Mesenchymal stem cell (in vitro differentiated cells and primary cell): ENCODE measurements around the gene STX7.

Experiments used
- DNase-seq: peaks from one replicate; pipeline ENCODE4 v3.0.0-alpha.2; 2013
- H2AFZ ChIP-seq: one replicate; pipeline ENCODE4 v1.6.1; 2013; ENCODE audit warnings: low read depth, mild to moderate bottlenecking, control low read depth, inconsistent platforms, low read length, moderate library complexity
- H2AK5ac ChIP-seq: 2 replicates; pipeline ENCODE4 v1.6.1; 2013; ENCODE audit warnings: low read length, moderate library complexity, mild to moderate bottlenecking, inconsistent platforms; ENCODE audit not compliant: severe bottlenecking
- H2BK120ac ChIP-seq: one replicate; pipeline ENCODE4 v1.6.1; 2013; ENCODE audit warnings: low read depth, mild to moderate bottlenecking, inconsistent platforms, low read length, moderate library complexity
- H2BK12ac ChIP-seq, 2 experiments: one replicate each; pipeline ENCODE4 v1.6.1; 2013; ENCODE audit warnings: inconsistent platforms in 2 of 2, low read length in 2 of 2, mild to moderate bottlenecking in 2 of 2, moderate library complexity in 2 of 2, control low read depth in 1 of 2
- H2BK15ac ChIP-seq: one replicate; pipeline ENCODE4 v1.6.1; 2013; ENCODE audit warnings: mild to moderate bottlenecking, low read depth, inconsistent platforms; ENCODE audit not compliant: poor library complexity, severe bottlenecking
- H2BK5ac ChIP-seq: 2 replicates; pipeline ENCODE4 v1.6.1; 2013; ENCODE audit warnings: low read depth, mild to moderate bottlenecking, low read length, control low read depth, inconsistent platforms; ENCODE audit not compliant: poor library complexity, severe bottlenecking
- H3K14ac ChIP-seq, 2 experiments: one replicate each; pipeline ENCODE4 v1.6.1; 2013; ENCODE audit warnings: inconsistent platforms in 2 of 2, low read length in 2 of 2, control low read depth in 1 of 2, mild to moderate bottlenecking in 1 of 2, moderate library complexity in 1 of 2
- H3K18ac ChIP-seq, 2 experiments: one replicate each; pipeline ENCODE4 v1.6.1; 2013; ENCODE audit warnings: inconsistent platforms in 2 of 2, low read length in 2 of 2, control low read depth in 1 of 2, low read depth in 1 of 2, mild to moderate bottlenecking in 1 of 2
- H3K23ac ChIP-seq, 2 experiments: one replicate each; pipeline ENCODE4 v1.6.1; 2013; ENCODE audit warnings: inconsistent platforms in 2 of 2, low read length in 2 of 2, mild to moderate bottlenecking in 2 of 2, moderate library complexity in 2 of 2, control low read depth in 1 of 2
- H3K27ac ChIP-seq: 2 replicates; pipeline ENCODE4 v1.5.1; 2013; ENCODE audit warnings: mild to moderate bottlenecking, moderate library complexity, low read length, control low read depth, inconsistent platforms; ENCODE audit not compliant: poor library complexity, severe bottlenecking
- H3K27me3 ChIP-seq, 2 experiments: 2 replicates each; pipeline versions ENCODE4 v1.6.1 to v1.7.0; 2013; ENCODE audit warnings: low read length in 2 of 2, mild to moderate bottlenecking in 2 of 2, moderate library complexity in 2 of 2, control low read depth in 1 of 2, inconsistent platforms in 1 of 2; ENCODE audit not compliant: control insufficient read depth in 1 of 2, insufficient read depth in 1 of 2
- H3K36me3 ChIP-seq, 2 experiments: 2 replicates each; pipeline versions ENCODE4 v1.6.1 to v1.7.0; 2013; ENCODE audit warnings: low read length in 2 of 2, control low read depth in 1 of 2, inconsistent platforms in 1 of 2, low read depth in 1 of 2, mild to moderate bottlenecking in 1 of 2; ENCODE audit not compliant: insufficient read depth in 2 of 2, control insufficient read depth in 1 of 2
- H3K4ac ChIP-seq, 2 experiments: one replicate each; pipeline ENCODE4 v1.6.1; 2013; ENCODE audit warnings: inconsistent platforms in 2 of 2, low read length in 2 of 2, mild to moderate bottlenecking in 2 of 2, moderate library complexity in 2 of 2, control low read depth in 1 of 2, low read depth in 1 of 2
- H3K4me1 ChIP-seq: 2 replicates; pipeline ENCODE4 v1.6.1; 2013; ENCODE audit warnings: low read depth, low read length, control low read depth; ENCODE audit not compliant: control insufficient read depth, insufficient read depth
- H3K4me2 ChIP-seq: 2 replicates; pipeline ENCODE4 v1.6.1; 2013; ENCODE audit warnings: low read length, mild to moderate bottlenecking, inconsistent platforms; ENCODE audit not compliant: poor library complexity, severe bottlenecking
- H3K4me3 ChIP-seq, 2 experiments: 2 replicates each; pipeline versions ENCODE4 v1.5.1 to v1.7.0; 2013; ENCODE audit warnings: low read length in 2 of 2, mild to moderate bottlenecking in 2 of 2, control low read depth in 1 of 2, low read depth in 1 of 2; ENCODE audit not compliant: insufficient read depth in 1 of 2
- H3K79me1 ChIP-seq: replicated peaks from 2 replicates; pipeline ENCODE4 v1.6.1; 2013; ENCODE audit warnings: mild to moderate bottlenecking, control low read depth, low read length, inconsistent platforms; ENCODE audit not compliant: poor library complexity, severe bottlenecking
- H3K9ac ChIP-seq: 2 replicates; pipeline ENCODE4 v1.7.0; 2013; ENCODE audit warnings: mild to moderate bottlenecking, low read length, moderate library complexity
- H3K9me3 ChIP-seq: 2 replicates; pipeline ENCODE4 v1.7.0; 2013; ENCODE audit warnings: mild to moderate bottlenecking, low read length; ENCODE audit not compliant: control insufficient read depth
- H4K8ac ChIP-seq: one replicate; pipeline ENCODE4 v1.6.1; 2013; ENCODE audit warnings: inconsistent platforms, mild to moderate bottlenecking, low read length, moderate library complexity
- H4K91ac ChIP-seq: one replicate; pipeline ENCODE4 v1.6.1; 2013; ENCODE audit warnings: mild to moderate bottlenecking, low read length, inconsistent platforms
- WGBS: methylation state at CpG from one replicate; pipeline ENCODE4 v1.1.7; 2013; ENCODE audit warnings: mixed read lengths; 5-methylcytosine and 5-hydroxymethylcytosine counted together

The STX7 gene

DNA sequence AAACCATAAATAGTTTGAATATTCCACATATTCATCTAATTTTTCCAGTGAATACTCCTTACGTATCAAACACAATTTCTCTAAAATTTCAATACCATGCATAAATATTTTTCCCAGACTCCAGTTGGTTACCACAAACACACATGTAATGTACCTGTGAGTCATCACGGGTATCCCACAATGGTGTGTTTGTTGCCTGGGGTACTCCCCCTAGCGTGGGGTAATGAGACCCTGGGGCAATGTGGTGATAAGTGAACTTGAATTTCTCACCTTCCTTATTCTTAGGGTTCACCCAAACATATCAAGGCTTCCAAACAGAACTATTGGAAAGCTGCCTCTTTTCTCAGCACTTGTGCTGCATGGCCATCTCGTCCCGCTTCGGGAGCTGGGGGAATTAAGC lies 51.0 kb downstream of the STX7 start:
- no peak overlapping the region for H3K18ac ChIP-seq
- H3K14ac ChIP-seq, result no peak overlapping the region
- no peaks in the 10 kb centered on the region for H3K27me3 ChIP-seq
- H3K4me1 ChIP-seq, result peaks cover 2% of the 10 kb centered on the region
- no peak overlapping the region for H3K9ac ChIP-seq
- H2BK5ac ChIP-seq, result no peak overlapping the region
- H3K79me1 ChIP-seq, result peaks cover 16% of the 10 kb centered on the region
- H3K23ac ChIP-seq, result no peak overlapping the region
- H3K9me3 ChIP-seq, result no peaks in the 10 kb centered on the region
- H2AK5ac ChIP-seq, result no peak overlapping the region
- WGBS, result 100% methylated on average over 6 of the region's 6 CpGs
- no peak overlapping the region for H4K91ac ChIP-seq
- H2BK15ac ChIP-seq, result no peak overlapping the region
- H3K4me2 ChIP-seq, result no peak overlapping the region
- H3K4ac ChIP-seq, result no peak overlapping the region
- no peak for DNase-seq
- no peak overlapping the region for H2AFZ ChIP-seq
- no peak overlapping the region for H3K4me3 ChIP-seq
- H2BK12ac ChIP-seq, result no peak overlapping the region
- no peak overlapping the region for H3K27ac ChIP-seq
- no peak overlapping the region for H4K8ac ChIP-seq
- no peak overlapping the region for H2BK120ac ChIP-seq
- H3K36me3 ChIP-seq, result peaks cover 22 to 97% of the 10 kb centered on the region in 2 experiments

DNA sequence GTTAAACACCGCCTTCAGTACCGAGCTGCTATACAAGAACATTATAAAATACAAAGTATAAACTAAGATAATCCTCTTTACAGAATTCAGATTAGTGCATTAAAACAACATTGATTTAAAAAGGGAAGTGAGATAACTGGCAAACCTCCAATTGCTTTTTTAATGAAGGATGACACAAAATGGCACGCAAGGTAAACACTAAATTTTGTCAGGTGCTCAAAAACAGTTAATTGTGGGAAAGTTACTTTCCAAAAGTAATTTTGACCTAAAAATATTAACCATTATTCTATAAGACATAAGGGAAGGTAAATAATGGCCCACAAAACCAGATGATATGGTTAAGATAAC lies 53.3 kb downstream of the STX7 start:
- Histone ChIP-seq H3K27me3 (no peaks in the 10 kb centered on the region), H3K36me3 (peaks cover 25 to 100% of the 10 kb centered on the region in 2 experiments), H3K4ac (no peak overlapping the region), H3K4me2 (no peak overlapping the region), H4K91ac (no peak overlapping the region), H3K23ac (no peak overlapping the region), H3K4me3 (no peak overlapping the region), H2BK120ac (no peak overlapping the region), H2BK15ac (no peak overlapping the region), H2AFZ (no peak overlapping the region), H3K9ac (no peak overlapping the region), H3K9me3 (no peaks in the 10 kb centered on the region), H3K4me1 (peaks cover under 1% of the 10 kb centered on the region), H4K8ac (no peak overlapping the region), H2BK12ac (no peak overlapping the region), H3K14ac (no peak overlapping the region), H3K18ac (no peak overlapping the region), H2BK5ac (no peak overlapping the region), H3K27ac (no peak overlapping the region), H2AK5ac (no peak overlapping the region), H3K79me1 (peaks cover 18% of the 10 kb centered on the region)
- WGBS, result 100% methylated on average over 1 of the region's 3 CpGs
- DNase-seq, result no peak

DNA sequence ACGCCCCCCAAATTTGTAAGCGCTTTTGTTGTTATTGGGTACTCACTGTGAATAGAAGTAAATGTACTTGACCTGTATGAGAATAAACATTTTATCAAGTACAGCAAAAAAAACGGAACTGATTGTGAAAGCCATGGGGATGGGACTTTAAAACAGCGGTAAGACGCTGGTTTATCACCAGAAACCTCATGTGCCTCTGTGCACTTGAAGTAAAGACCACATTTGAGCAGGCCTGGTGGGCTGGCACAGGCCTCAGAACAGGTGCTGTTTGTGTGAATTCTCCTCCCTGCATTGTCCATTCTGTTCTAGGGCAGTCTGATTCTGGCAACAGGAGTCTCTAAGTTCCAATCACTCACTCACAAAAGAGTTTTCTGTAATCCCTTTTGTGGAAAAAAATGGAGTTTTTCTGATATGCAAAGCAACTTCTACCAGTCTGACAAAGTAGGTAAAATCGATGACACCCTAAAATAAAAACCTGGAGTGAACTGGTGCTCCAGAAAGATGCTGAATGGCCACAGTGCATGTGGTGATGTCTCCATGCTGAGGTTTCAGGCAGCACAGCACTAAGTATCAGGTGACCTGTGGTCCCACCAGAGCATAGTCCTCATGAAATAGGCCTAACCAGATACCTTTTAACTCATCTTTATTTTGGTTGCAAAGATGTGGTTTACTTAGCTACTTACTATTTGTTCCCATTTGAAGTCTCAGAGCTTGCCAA lies 53.9 kb downstream of the STX7 start:
- H3K14ac ChIP-seq, result no peak overlapping the region
- H2BK15ac ChIP-seq, result no peak overlapping the region
- H3K36me3 ChIP-seq, result peaks cover 25 to 100% of the 10 kb centered on the region in 2 experiments
- no peaks in the 10 kb centered on the region for H3K9me3 ChIP-seq
- H3K4me1 ChIP-seq, result no peaks in the 10 kb centered on the region
- no peak overlapping the region for H3K4me3 ChIP-seq
- DNase-seq, result no peak
- H3K79me1 ChIP-seq, result peaks cover 20% of the 10 kb centered on the region
- no peak overlapping the region for H2BK5ac ChIP-seq
- H4K8ac ChIP-seq, result no peak overlapping the region
- H4K91ac ChIP-seq, result no peak overlapping the region
- no peak overlapping the region for H3K4ac ChIP-seq
- H3K9ac ChIP-seq, result no peak overlapping the region
- H2BK12ac ChIP-seq, result no peak overlapping the region
- H3K18ac ChIP-seq, result no peak overlapping the region
- no peak overlapping the region for H3K23ac ChIP-seq
- H3K4me2 ChIP-seq, result no peak overlapping the region
- H2BK120ac ChIP-seq, result no peak overlapping the region
- no peak overlapping the region for H3K27ac ChIP-seq
- H2AK5ac ChIP-seq, result no peak overlapping the region
- H2AFZ ChIP-seq, result no peak overlapping the region
- 93% methylated on average over 5 of the region's 6 CpGs for WGBS
- H3K27me3 ChIP-seq, result no peaks in the 10 kb centered on the region

DNA sequence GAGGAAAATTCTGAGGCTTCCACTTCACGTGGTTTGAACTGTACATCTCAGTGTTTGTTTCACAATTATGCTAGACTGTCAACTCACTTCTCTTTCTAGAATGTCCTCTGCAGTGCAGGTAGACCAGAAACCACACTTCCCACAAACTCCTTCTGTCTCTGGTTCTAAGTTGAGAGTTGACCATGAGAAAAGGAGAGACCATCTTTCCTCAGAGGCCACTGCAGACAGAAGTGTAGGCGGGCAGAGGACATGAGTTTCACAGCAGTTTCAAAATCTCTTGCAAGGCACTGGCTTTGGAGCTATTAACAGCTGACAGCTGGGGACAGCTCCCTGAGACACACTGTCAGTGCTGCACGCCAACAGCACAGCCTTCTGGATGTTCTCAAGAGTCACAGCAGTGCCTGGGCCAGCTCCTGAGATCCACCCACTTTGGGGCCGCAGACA lies 56.2 kb downstream of the STX7 start:
- no peak overlapping the region for H4K91ac ChIP-seq
- no peak overlapping the region for H4K8ac ChIP-seq
- no peak overlapping the region for H2BK12ac ChIP-seq
- H3K4me2 ChIP-seq, result no peak overlapping the region
- H2AK5ac ChIP-seq, result no peak overlapping the region
- H3K4ac ChIP-seq, result no peak overlapping the region
- no peak overlapping the region for H3K14ac ChIP-seq
- H2BK15ac ChIP-seq, result no peak overlapping the region
- no peak overlapping the region for H2BK120ac ChIP-seq
- no peaks in the 10 kb centered on the region for H3K27me3 ChIP-seq
- DNase-seq, result peak; percentile 26
- peaks cover 17 to 95% of the 10 kb centered on the region in 2 experiments for H3K36me3 ChIP-seq
- H3K18ac ChIP-seq, result no peak overlapping the region
- no peaks in the 10 kb centered on the region for H3K4me1 ChIP-seq
- no peak overlapping the region for H3K9ac ChIP-seq
- no peak overlapping the region for H3K4me3 ChIP-seq
- H3K27ac ChIP-seq, result no peak overlapping the region
- H2AFZ ChIP-seq, result no peak overlapping the region
- H3K9me3 ChIP-seq, result no peaks in the 10 kb centered on the region
- WGBS, result 83% methylated on average over 3 of the region's 4 CpGs
- no peak overlapping the region for H3K23ac ChIP-seq
- H3K79me1 ChIP-seq, result peaks cover 11% of the 10 kb centered on the region
- no peak overlapping the region for H2BK5ac ChIP-seq
